ENCODE results near the gene SUOX. TPM values are rescaled to one million over a fixed set of nuclear protein-coding genes. Genes with fewer than 3 reads are reported as not detected.
A peak's percentile ranks its signal among the peaks of the same experiment; 100 is the strongest.

Gene SUOX
- total and polyA plus RNA-seq, 2 of the 4 experiments (the other 2 are of a cell fraction), result 17.8 to 19.4 TPM

DNA sequence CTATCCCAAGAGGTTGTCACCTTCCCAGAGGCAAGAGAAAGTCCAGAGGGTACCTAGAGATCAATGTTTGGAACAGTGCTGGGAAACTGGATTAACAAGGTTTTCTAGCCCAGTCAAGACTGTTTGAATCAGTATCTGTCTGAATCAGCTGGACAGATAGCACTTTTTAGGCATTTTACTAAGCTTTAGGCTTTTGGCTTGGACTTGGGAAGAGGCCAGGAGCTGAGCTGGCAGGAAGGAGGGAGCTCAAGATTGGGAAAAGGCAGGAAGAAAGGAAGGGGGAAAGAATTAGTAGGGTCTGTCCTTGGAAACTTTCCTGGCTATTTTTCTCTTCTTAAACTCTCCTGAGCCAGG is 32.1 kb downstream of the SUOX start:
- intact Hi-C loops (cut with micrococcal nuclease) (loop anchor here (1.0 kb wide), 3 partner anchors 8 to 290 kb away; partner anchors contain the start of gene IKZF4), dilution Hi-C loops (cut with HindIII; ENCODE audit: low sequenced_read_pairs, unreplicated experiment) (no loop called here), in situ Hi-C loops (cut with MboI; ENCODE audit: low sequenced_read_pairs) (no loop called here)
- Histone ChIP-seq H3K4me3 (ENCODE audit: insufficient read depth, low read depth, low read length) (no peak overlapping the region), H2BK120ac (ENCODE audit: low read depth, low read length) (no peak overlapping the region), H2BK15ac (ENCODE audit: low read depth, low read length) (no peak overlapping the region), H2AK9ac (replicated peaks; ENCODE audit: low read depth, low read length, poor library complexity) (peak overlapping the region; percentile 40), H4K5ac (ENCODE audit: low read depth, low read length) (no peak overlapping the region), H4K20me1 (ENCODE audit: insufficient read depth, low read length) (no peaks in the 10 kb centered on the region), H2BK5ac (ENCODE audit: low read depth, low read length, poor library complexity, severe bottlenecking) (no peak overlapping the region), H3K4me2 (ENCODE audit: low read depth, low read length) (no peak overlapping the region), H3K27ac (ENCODE audit: insufficient read depth, low read length) (no peak overlapping the region), H4K91ac (ENCODE audit: insufficient read depth, low read depth, low read length) (no peak overlapping the region), H3K4ac (ENCODE audit: low read depth, low read length) (no peak overlapping the region), H3K27me3 (ENCODE audit: control insufficient read depth, insufficient read depth, low read length) (no peaks in the 10 kb centered on the region), H3K79me1 (ENCODE audit: low read depth in 1 of 2, low read length in 2 of 2) (no peaks in the 10 kb centered on the region; a peak in 1 of 4 replicates), H3K9me3 (ENCODE audit: control insufficient read depth, insufficient read depth, low read length) (no peaks in the 10 kb centered on the region), H4K8ac (ENCODE audit: low read depth in 2 of 2, low read length in 2 of 2) (no peak overlapping the region), H3K9ac (ENCODE audit: low read depth, low read length) (no peak overlapping the region), H2AK5ac (ENCODE audit: low read depth, low read length) (no peak overlapping the region), H3K18ac (ENCODE audit: low read depth, low read length) (no peak overlapping the region), H3K56ac (ENCODE audit: extremely low read depth, insufficient read depth, low read length) (no peak overlapping the region), H3K14ac (replicated peaks; ENCODE audit: low read depth, low read length) (no peak overlapping the region), H3K9me1 (ENCODE audit: insufficient read depth, low read length) (no peaks in the 10 kb centered on the region), H3K4me1 (ENCODE audit: control insufficient read depth, insufficient read depth, low read length) (peaks cover 2% of the 10 kb centered on the region; the same call in 1 of the 2 replicates), H3K36me3 (ENCODE audit: control insufficient read depth, insufficient read depth, low read length) (peaks cover 39% of the 10 kb centered on the region), H2AFZ (replicated peaks; ENCODE audit: low read length, poor library complexity) (no peak overlapping the region), H3K23ac (ENCODE audit: low read depth, low read length) (no peak overlapping the region), H2BK20ac (ENCODE audit: low read depth, low read length) (no peak overlapping the region)
- no peak for TF ChIP-seq MAZ (IDR thresholded peaks at IDR 0.05; ENCODE audit: borderline replicate concordance, low read depth, low read length)
- no peak for TF ChIP-seq CHD1 (IDR thresholded peaks at IDR 0.05; ENCODE audit: low read depth, low read length)
- no peak for TF ChIP-seq RCOR1 (IDR thresholded peaks at IDR 0.05; ENCODE audit: insufficient replicate concordance, low read length)
- TF ChIP-seq RFX5 (IDR thresholded peaks at IDR 0.05; ENCODE audit: low read depth, low read length), result no peak
- TF ChIP-seq MAFK (IDR thresholded peaks at IDR 0.05; ENCODE audit: low read depth, low read length), result no peak
- TF ChIP-seq, protein P1, sequence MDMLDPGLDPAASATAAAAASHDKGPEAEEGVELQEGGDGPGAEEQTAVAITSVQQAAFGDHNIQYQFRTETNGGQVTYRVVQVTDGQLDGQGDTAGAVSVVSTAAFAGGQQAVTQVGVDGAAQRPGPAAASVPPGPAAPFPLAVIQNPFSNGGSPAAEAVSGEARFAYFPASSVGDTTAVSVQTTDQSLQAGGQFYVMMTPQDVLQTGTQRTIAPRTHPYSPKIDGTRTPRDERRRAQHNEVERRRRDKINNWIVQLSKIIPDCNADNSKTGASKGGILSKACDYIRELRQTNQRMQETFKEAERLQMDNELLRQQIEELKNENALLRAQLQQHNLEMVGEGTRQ (IDR thresholded peaks at IDR 0.05; ENCODE audit: low read depth, low read length), result no peak
- TF ChIP-seq MXI1 (IDR thresholded peaks at IDR 0.05; ENCODE audit: borderline replicate concordance, low read depth, low read length), result no peak
- TF ChIP-seq RAD21 (IDR thresholded peaks at IDR 0.05; ENCODE audit: low read length), result no peak
- TF ChIP-seq, protein P2, sequence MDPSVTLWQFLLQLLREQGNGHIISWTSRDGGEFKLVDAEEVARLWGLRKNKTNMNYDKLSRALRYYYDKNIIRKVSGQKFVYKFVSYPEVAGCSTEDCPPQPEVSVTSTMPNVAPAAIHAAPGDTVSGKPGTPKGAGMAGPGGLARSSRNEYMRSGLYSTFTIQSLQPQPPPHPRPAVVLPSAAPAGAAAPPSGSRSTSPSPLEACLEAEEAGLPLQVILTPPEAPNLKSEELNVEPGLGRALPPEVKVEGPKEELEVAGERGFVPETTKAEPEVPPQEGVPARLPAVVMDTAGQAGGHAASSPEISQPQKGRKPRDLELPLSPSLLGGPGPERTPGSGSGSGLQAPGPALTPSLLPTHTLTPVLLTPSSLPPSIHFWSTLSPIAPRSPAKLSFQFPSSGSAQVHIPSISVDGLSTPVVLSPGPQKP (IDR thresholded peaks at IDR 0.05; ENCODE audit: borderline replicate concordance, low read depth, low read length), result no peak
- DNase-seq, result peak; percentile 67
- POLR2A ChIA-PET (ENCODE audit: unreplicated experiment), result no interaction called here
- peak; percentile 70 for ATAC-seq (ENCODE audit: low read depth)
- BruUV-seq (replicated peaks), result no TSS peak
- CTCF ChIA-PET, result interaction anchor here (0.6 to 1.6 kb wide), 10 partner anchors 8 to 292 kb away, joined by 3 to 11 read pairs (median 4); partner anchors contain the start of gene SUOX

Data from IMR-90 (cell line).